ENCODE data around the gene UBTD1. TPM values are rescaled to one million over a fixed set of nuclear protein-coding genes. Genes with fewer than 3 reads are reported as not detected.
"Not testable (repeated sequence)": the region's sequence is repeated elsewhere in the genome, so short reads cannot be mapped to it uniquely, and the experiment has no call there.

The UBTD1 gene
- total RNA-seq, 1 experiment from 2014 or later, result 9.3 TPM

GRCh38 chr10:97522071-97522470, 23.3 kb downstream of the UBTD1 start:
- intact Hi-C loops (cut with micrococcal nuclease; ENCODE audit: unreplicated experiment), result no loop called here

GRCh38 chr10:97522937-97523336, 24.2 kb downstream of the UBTD1 start:
- H3K27me3 Mint-ChIP-seq (ENCODE audit: unreplicated experiment), result no peaks in the 10 kb centered on the region
- H3K27ac Mint-ChIP-seq (ENCODE audit: unreplicated experiment), result no peak overlapping the region
- no peak overlapping the region for H3K4me3 Mint-ChIP-seq (ENCODE audit: low read depth, unreplicated experiment)
- DNase-seq, result no peak
- CTCF ChIA-PET, result no interaction called here
- BruUV-seq (replicated peaks), result no TSS peak
- H3K36me3 Mint-ChIP-seq (ENCODE audit: insufficient read depth, unreplicated experiment), result no peaks in the 10 kb centered on the region
- H3K9me3 Mint-ChIP-seq (ENCODE audit: low read depth, unreplicated experiment), result no peaks in the 10 kb centered on the region
- peaks cover 19% of the 10 kb centered on the region for H3K4me1 Mint-ChIP-seq (ENCODE audit: low read depth, unreplicated experiment)
- TF ChIP-seq CTCF (IDR thresholded peaks at IDR 0.05; ENCODE audit: unreplicated experiment), result no peak
- intact Hi-C loops (cut with micrococcal nuclease; ENCODE audit: unreplicated experiment), result no loop called here

More at GRCh38 chr10:97522071-97522470, 23.3 kb downstream of the UBTD1 start:
- H3K36me3 Mint-ChIP-seq (ENCODE audit: insufficient read depth, unreplicated experiment), result peaks cover 2% of the 10 kb centered on the region
- no peaks in the 10 kb centered on the region for H3K9me3 Mint-ChIP-seq (ENCODE audit: low read depth, unreplicated experiment)
- no peak overlapping the region for H3K27ac Mint-ChIP-seq (ENCODE audit: unreplicated experiment)
- DNase-seq, result no peak
- peaks cover 21% of the 10 kb centered on the region for H3K4me1 Mint-ChIP-seq (ENCODE audit: low read depth, unreplicated experiment)
- no peaks in the 10 kb centered on the region for H3K27me3 Mint-ChIP-seq (ENCODE audit: unreplicated experiment)
- CTCF ChIA-PET, result no interaction called here
- TF ChIP-seq CTCF (IDR thresholded peaks at IDR 0.05; ENCODE audit: unreplicated experiment), result no peak
- H3K4me3 Mint-ChIP-seq (ENCODE audit: low read depth, unreplicated experiment), result no peak overlapping the region
- no TSS peak for BruUV-seq (replicated peaks)

- TF ChIP-seq CTCF (IDR thresholded peaks at IDR 0.05; ENCODE audit: unreplicated experiment), result no peak
- Mint-ChIP-seq H3K4me3 (ENCODE audit: low read depth, unreplicated experiment) (no peak overlapping the region), H3K4me1 (ENCODE audit: low read depth, unreplicated experiment) (peaks cover 7% of the 10 kb centered on the region), H3K9me3 (ENCODE audit: low read depth, unreplicated experiment) (no peaks in the 10 kb centered on the region), H3K36me3 (ENCODE audit: insufficient read depth, unreplicated experiment) (peaks cover 4% of the 10 kb centered on the region), H3K27ac (ENCODE audit: unreplicated experiment) (no peak overlapping the region), H3K27me3 (ENCODE audit: unreplicated experiment) (no peaks in the 10 kb centered on the region)
- CTCF ChIA-PET, result interaction anchor here (0.6 kb wide), 1 partner anchor 25 kb away, joined by 3 read pairs; no protein-coding TSS in a partner anchor
- no TSS peak for BruUV-seq (replicated peaks)
- intact Hi-C loops (cut with micrococcal nuclease; ENCODE audit: unreplicated experiment), result no loop called here
- no peak for DNase-seq
Observed at GRCh38 chr10:97525086-97525485, 26.4 kb downstream of the UBTD1 start.

GRCh38 chr10:97525683-97526110, 27.0 kb downstream of the UBTD1 start:
- DNase-seq, result no peak
- Mint-ChIP-seq H3K4me3 (ENCODE audit: low read depth, unreplicated experiment) (no peak overlapping the region), H3K9me3 (ENCODE audit: low read depth, unreplicated experiment) (no peaks in the 10 kb centered on the region), H3K4me1 (ENCODE audit: low read depth, unreplicated experiment) (peaks cover 7% of the 10 kb centered on the region), H3K27ac (ENCODE audit: unreplicated experiment) (no peak overlapping the region), H3K27me3 (ENCODE audit: unreplicated experiment) (no peaks in the 10 kb centered on the region), H3K36me3 (ENCODE audit: insufficient read depth, unreplicated experiment) (peaks cover 4% of the 10 kb centered on the region)
- intact Hi-C loops (cut with micrococcal nuclease; ENCODE audit: unreplicated experiment), result no loop called here
- no peak for TF ChIP-seq CTCF (IDR thresholded peaks at IDR 0.05; ENCODE audit: unreplicated experiment)
- no TSS peak for BruUV-seq (replicated peaks)
- CTCF ChIA-PET, result no interaction called here

GRCh38 chr10:97528876-97529275, 30.2 kb downstream of the UBTD1 start:
- H3K36me3 Mint-ChIP-seq (ENCODE audit: insufficient read depth, unreplicated experiment); intact Hi-C loops (cut with micrococcal nuclease; ENCODE audit: unreplicated experiment); H3K4me1 Mint-ChIP-seq (ENCODE audit: low read depth, unreplicated experiment); BruUV-seq (replicated peaks); H3K27ac Mint-ChIP-seq (ENCODE audit: unreplicated experiment); H3K4me3 Mint-ChIP-seq (ENCODE audit: low read depth, unreplicated experiment); DNase-seq; H3K27me3 Mint-ChIP-seq (ENCODE audit: unreplicated experiment); CTCF ChIA-PET; H3K9me3 Mint-ChIP-seq (ENCODE audit: low read depth, unreplicated experiment): not testable (repeated sequence)
